Endothelial cell of umbilical vein (primary cell): Measurements from ENCODE around the gene ZDHHC14. TPM values are rescaled to one million over a fixed set of nuclear protein-coding genes. Genes with fewer than 3 reads are reported as not detected.

Source experiments
- BruUV-seq: library from RNA; stranded (reverse); fragments of 400-500 nt; replicated peaks from 2 replicates; lab custom pipeline; 2021; lab: Mats Ljungman, UMichigan
- CTCF ChIA-PET: fragments of 300-600, 350-600 bp; sonication (Branson Sonifier 250); formaldehyde crosslinking; loops from one replicate; lab custom pipeline; 2021; ENCODE audit warnings: antibody characterized with exemption, inconsistent platforms; lab: Charles Lee
- POLR2A ChIA-PET: fragments of 300-600, 350-600 bp; sonication (Branson Sonifier 250); formaldehyde crosslinking; loops from one replicate; lab custom pipeline; 2021; ENCODE audit warnings: antibody characterized with exemption, inconsistent platforms; lab: Charles Lee
- DNase-seq: peaks from one replicate; pipeline ENCODE4 v3.0.0-alpha.2; 2011; ENCODE audit warnings: low read depth, low spot score
- FAIRE-seq: peaks from 2 replicates; lab custom pipeline; 2011; peaks lifted over from hg19 to GRCh38; lab: Jason Lieb, UNC
- H2AFZ ChIP-seq: 2 replicates; pipeline ENCODE4 v1.6.0; 2012; ENCODE audit warnings: low read depth, low read length, control low read depth, inconsistent platforms
- H3K27ac ChIP-seq: 2 replicates; pipeline ENCODE4 v1.5.1; 2011; ENCODE audit warnings: low read depth, mild to moderate bottlenecking, control low read depth, low read length, moderate library complexity; ENCODE audit not compliant: insufficient read depth
- H3K27me3 ChIP-seq, 2 experiments: 2 replicates each; pipeline versions ENCODE4 v1.6.0 to v1.6.1; 2011; ENCODE audit warnings: low read length in 2 of 2, mixed read lengths in 1 of 2; ENCODE audit not compliant: control insufficient read depth in 2 of 2, insufficient read depth in 2 of 2
- H3K36me3 ChIP-seq, 2 experiments: 2 replicates in 1 of 2; 3 replicates in 1 of 2; pipeline ENCODE4 v1.5.1; 2011; ENCODE audit warnings: low read length in 2 of 2, mild to moderate bottlenecking in 1 of 2, moderate library complexity in 1 of 2; ENCODE audit not compliant: control insufficient read depth in 2 of 2, insufficient read depth in 2 of 2; ENCODE audit errors: extremely low read depth in 1 of 2
- H3K4me1 ChIP-seq: 3 replicates; pipeline ENCODE4 v1.5.1; 2011; ENCODE audit warnings: mild to moderate bottlenecking, low read length; ENCODE audit not compliant: control insufficient read depth, insufficient read depth; ENCODE audit errors: extremely low read depth
- H3K4me2 ChIP-seq: 2 replicates; pipeline ENCODE4 v1.6.1; 2011; ENCODE audit warnings: low read length, control low read depth, mixed read lengths; ENCODE audit not compliant: insufficient read depth
- H3K4me3 ChIP-seq, 3 experiments: fragments of 200-600 bp in 1 of 3; sonication (generic), shearing (Covaris generic) in 1 of 3; replicated peaks in 1 of 3; 2 replicates each; pipeline ENCODE4 v1.5.1; 2011 to 2016; ENCODE audit warnings: control low read depth in 3 of 3, low read length in 3 of 3, mild to moderate bottlenecking in 2 of 3, inconsistent platforms in 1 of 3, low read depth in 1 of 3, moderate library complexity in 1 of 3; ENCODE audit not compliant: insufficient read depth in 1 of 3
- H3K79me2 ChIP-seq: 2 replicates; pipeline ENCODE4 v1.6.0; 2012; ENCODE audit warnings: low read length, inconsistent platforms; ENCODE audit not compliant: control insufficient read depth, insufficient read depth
- H3K9ac ChIP-seq: replicated peaks from 2 replicates; pipeline ENCODE3; 2011; ENCODE audit warnings: low read length, control low read depth; ENCODE audit not compliant: insufficient read depth; ENCODE audit errors: extremely low read depth
- H3K9me1 ChIP-seq: replicated peaks from 3 replicates; pipeline ENCODE4 v1.6.0; 2011; ENCODE audit warnings: mild to moderate bottlenecking, low read length; ENCODE audit not compliant: control insufficient read depth, insufficient read depth; ENCODE audit errors: extremely low read depth
- H3K9me3 ChIP-seq: replicated peaks from 2 replicates; pipeline ENCODE4 v1.5.1; 2012; ENCODE audit warnings: low read length, inconsistent platforms; ENCODE audit not compliant: control insufficient read depth, insufficient read depth
- H4K20me1 ChIP-seq: replicated peaks from 2 replicates; pipeline ENCODE3; 2011; ENCODE audit warnings: mild to moderate bottlenecking, low read length; ENCODE audit not compliant: control insufficient read depth, insufficient read depth; ENCODE audit errors: extremely low read depth
- EZH2 ChIP-seq: IDR thresholded peaks from 2 replicates; pipeline ENCODE4 v1.6.1; 2012; ENCODE audit warnings: borderline replicate concordance, low read depth, mild to moderate bottlenecking, moderate library complexity, low read length, inconsistent platforms; ENCODE audit not compliant: severe bottlenecking
- FOS ChIP-seq: IDR thresholded peaks from 2 replicates; pipeline ENCODE4 v1.6.1; 2011; ENCODE audit warnings: mild to moderate bottlenecking, low read length, moderate library complexity, borderline replicate concordance; ENCODE audit not compliant: insufficient read depth
- GATA2 ChIP-seq: IDR thresholded peaks from 2 replicates; pipeline ENCODE4 v1.7.0; 2011; ENCODE audit warnings: low read depth, mild to moderate bottlenecking, moderate library complexity, mixed read lengths, low read length; ENCODE audit not compliant: insufficient read length, insufficient read depth
- JUN ChIP-seq: IDR thresholded peaks from 2 replicates; pipeline ENCODE4 v1.6.1; 2011; ENCODE audit warnings: borderline replicate concordance, low read depth; ENCODE audit not compliant: insufficient read length, insufficient read depth
- MYC ChIP-seq: IDR thresholded peaks from one replicate; pipeline ENCODE4 v1.6.1; 2011; ENCODE audit warnings: mild to moderate bottlenecking, low read depth, low read length
- POLR2A ChIP-seq: IDR thresholded peaks from 2 replicates; pipeline ENCODE4 v1.6.1; 2012; ENCODE audit warnings: low read depth, mild to moderate bottlenecking, control low read depth, low read length
- POLR2AphosphoS5 ChIP-seq: IDR thresholded peaks from 2 replicates; pipeline ENCODE4 v1.6.1; 2012; ENCODE audit warnings: low read depth, mild to moderate bottlenecking, control low read depth, low read length, moderate library complexity; ENCODE audit not compliant: insufficient read depth
- dilution Hi-C: fragments of 300-500 bp; cut with MboI; formaldehyde crosslinking; loops from one replicate; pipeline ENCODE4 v1.15.0; 2019; ENCODE audit warnings: low sequenced_read_pairs; ENCODE audit not compliant: extremely low pct_ligation_motif_present
- intact Hi-C: fragments of 100-400 bp; cut with micrococcal nuclease; formaldehyde crosslinking; loops from one replicate; pipeline ENCODE4 v1.10.0; 2022
- polyA plus RNA-seq, 4 experiments: library from polyadenylated mRNA; depleted of rRNA in 3 of 4; stranded (reverse) in 3 of 4; unstranded in 1 of 4; fragments of >200 nt; gene quantifications; 2 replicates each; pipeline versions ENCODE4 v1.2.1 to v1.2.3, GENCODE V29; 2011 to 2012; ENCODE audit warnings: missing spikeins in 1 of 4
- total RNA-seq: library from RNA; stranded (reverse); gene quantifications from 2 replicates; pipeline ENCODE4 v1.2.3, GENCODE V29; 2021
- TF ChIP-seq, protein P1 (sequence below), 2 donors: IDR thresholded peaks; 1 replicate in 1 of 2; 2 replicates in 1 of 2; pipeline ENCODE4 v1.5.1; 2011; ENCODE audit warnings: low read length in 2 of 2, mild to moderate bottlenecking in 2 of 2, moderate library complexity in 2 of 2, control low read depth in 1 of 2, inconsistent platforms in 1 of 2, low read depth in 1 of 2; ENCODE audit not compliant: insufficient read depth in 1 of 2; ENCODE audit errors: extremely low read depth in 1 of 2
- TF ChIP-seq, protein P2 (sequence below): IDR thresholded peaks from 2 replicates; pipeline ENCODE4 v1.6.1; 2011; ENCODE audit not compliant: insufficient read depth, insufficient read length

The ZDHHC14 gene
- total and polyA plus RNA-seq, 2 donors (not counting 3 experiments of a cell fraction or from before 2014, with no cell fraction given), result 23.0 to 25.6 TPM

DNA sequence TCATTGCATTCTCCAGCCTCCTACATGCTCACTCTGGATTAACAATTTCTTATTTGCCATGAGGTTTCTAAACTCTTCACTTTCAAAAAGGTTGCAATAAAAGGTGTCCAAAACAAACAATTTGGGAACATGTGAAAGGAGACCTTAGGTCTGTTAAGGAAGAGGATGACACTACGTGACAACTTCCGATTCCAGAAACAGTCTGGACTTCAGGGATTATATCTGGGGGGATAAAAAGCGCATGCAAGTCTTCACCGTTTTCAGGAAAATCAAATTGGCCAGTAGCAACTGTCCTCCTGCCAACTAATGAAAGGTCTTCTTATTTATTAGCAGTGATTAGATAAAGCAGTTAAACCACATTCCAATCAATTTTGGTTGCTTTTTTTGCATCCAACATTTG, 1.8 kb downstream of the ZDHHC14 start:
- ChIA-PET POLR2A (no interaction called here), CTCF (interaction anchor here (1.6 to 1.8 kb wide), 2 partner anchors 68 to 284 kb away, joined by 10 to 15 read pairs; no protein-coding TSS in a partner anchor)
- TF ChIP-seq MYC (no peak), FOS (no peak), GATA2 (no peak), POLR2AphosphoS5 (no peak), POLR2A (no peak), JUN (no peak), EZH2 (no peak)
- TF ChIP-seq, protein P1, sequence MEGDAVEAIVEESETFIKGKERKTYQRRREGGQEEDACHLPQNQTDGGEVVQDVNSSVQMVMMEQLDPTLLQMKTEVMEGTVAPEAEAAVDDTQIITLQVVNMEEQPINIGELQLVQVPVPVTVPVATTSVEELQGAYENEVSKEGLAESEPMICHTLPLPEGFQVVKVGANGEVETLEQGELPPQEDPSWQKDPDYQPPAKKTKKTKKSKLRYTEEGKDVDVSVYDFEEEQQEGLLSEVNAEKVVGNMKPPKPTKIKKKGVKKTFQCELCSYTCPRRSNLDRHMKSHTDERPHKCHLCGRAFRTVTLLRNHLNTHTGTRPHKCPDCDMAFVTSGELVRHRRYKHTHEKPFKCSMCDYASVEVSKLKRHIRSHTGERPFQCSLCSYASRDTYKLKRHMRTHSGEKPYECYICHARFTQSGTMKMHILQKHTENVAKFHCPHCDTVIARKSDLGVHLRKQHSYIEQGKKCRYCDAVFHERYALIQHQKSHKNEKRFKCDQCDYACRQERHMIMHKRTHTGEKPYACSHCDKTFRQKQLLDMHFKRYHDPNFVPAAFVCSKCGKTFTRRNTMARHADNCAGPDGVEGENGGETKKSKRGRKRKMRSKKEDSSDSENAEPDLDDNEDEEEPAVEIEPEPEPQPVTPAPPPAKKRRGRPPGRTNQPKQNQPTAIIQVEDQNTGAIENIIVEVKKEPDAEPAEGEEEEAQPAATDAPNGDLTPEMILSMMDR (IDR thresholded peaks at IDR 0.05; ENCODE audit: extremely low read depth in 1 of 2, insufficient read depth in 1 of 2, low read depth in 1 of 2, low read length in 2 of 2), result no peak
- TF ChIP-seq, protein P2, sequence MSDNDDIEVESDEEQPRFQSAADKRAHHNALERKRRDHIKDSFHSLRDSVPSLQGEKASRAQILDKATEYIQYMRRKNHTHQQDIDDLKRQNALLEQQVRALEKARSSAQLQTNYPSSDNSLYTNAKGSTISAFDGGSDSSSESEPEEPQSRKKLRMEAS, result no peak
- Histone ChIP-seq H3K9me3 (no peaks in the 10 kb centered on the region), H3K9me1 (no peaks in the 10 kb centered on the region), H3K9ac (peak overlapping the region; percentile 45), H3K27ac (no peak overlapping the region), H3K27me3 (no peaks in the 10 kb centered on the region), H3K4me2 (peak overlapping the region; percentile 87), H4K20me1 (no peaks in the 10 kb centered on the region), H3K4me1 (peaks cover 18% of the 10 kb centered on the region), H3K79me2 (peaks cover 9% of the 10 kb centered on the region), H3K4me3 (peak overlapping the region in 2 of 3 experiments; percentile 61 to 80), H2AFZ (no peak overlapping the region), H3K36me3 (no peaks in the 10 kb centered on the region)
- intact Hi-C loops (loop anchor here (1.0 to 5.0 kb wide), 2 partner anchors 194 to 284 kb away; no protein-coding TSS in a partner anchor), dilution Hi-C loops (no loop called here)
- BruUV-seq, result TSS peak; percentile 17
- peak; percentile 26 for DNase-seq
- FAIRE-seq, result no peak
